Endothelial cell of coronary artery (primary cell): Measurements from ENCODE around the gene DUSP12. TPM values are rescaled to one million over a fixed set of nuclear protein-coding genes. Genes with fewer than 3 reads are reported as not detected.

Source experiments
- total RNA-seq: library from RNA; depleted of rRNA; stranded (reverse); fragments of >200 nt; gene quantifications from 2 replicates; pipeline ENCODE4 v1.2.3, GENCODE V29; 2014

DUSP12 gene
- 35.1 and 35.7 TPM in 2 replicates for total RNA-seq

GRCh38 chr1:161749509-161750407 is at the start of gene DUSP12:
Gene DUSP12, plus strand, starts transcription at chr1:161749786. Its CDS starts 16 bp downstream, at chr1:161749802.

GRCh38 chr1:161706482-161707347 is 42.9 kb upstream of the DUSP12 start, which contains the start of gene FCRLA:
Gene FCRLA, plus strand, starts transcription at chr1:161707229. Its CDS starts 36 bp downstream, at chr1:161707265.

GRCh38 chr1:161720956-161721737 is 28.4 kb upstream of the DUSP12 start, which contains the start of gene FCRLB:
Gene FCRLB, plus strand, starts transcription at chr1:161721544. Its CDS starts 1,129 bp downstream, at chr1:161722673.

GRCh38 chr1:161766102-161766981 is 16.8 kb downstream of the DUSP12 start, which contains the start of gene ATF6:
Gene ATF6, plus strand, starts transcription at chr1:161766320. Its CDS starts 41 bp downstream, at chr1:161766361.

Other genes starting within 250 kb of the DUSP12 start
- not detected in 2 replicates for gene FCGR2A, start 244.3 kb upstream of the DUSP12 start, total RNA-seq
- 0.18 and 0.75 TPM in 2 replicates for gene HSPA6, start 225.2 kb upstream of the DUSP12 start, total RNA-seq
- gene FCGR3A, start 200.0 kb upstream of the DUSP12 start, total RNA-seq = not detected in 2 replicates
- gene FCGR3B, start 118.6 kb upstream of the DUSP12 start, total RNA-seq = 0.19 TPM in 1 of 2 replicates, not detected in the other
- not detected in 2 replicates for gene FCGR2B, start 86.6 kb upstream of the DUSP12 start, total RNA-seq
- gene FCRLA, start 42.6 kb upstream of the DUSP12 start, total RNA-seq = 0.19 TPM in 1 of 2 replicates, not detected in the other
- gene FCRLB, start 28.2 kb upstream of the DUSP12 start, total RNA-seq = 1.3 TPM in 2 replicates
- gene ATF6, start 16.5 kb downstream of the DUSP12 start, total RNA-seq = 35.7 and 37.4 TPM in 2 replicates